ENCODE measurements around the gene TSNAX.

Gene TSNAX

DNA sequence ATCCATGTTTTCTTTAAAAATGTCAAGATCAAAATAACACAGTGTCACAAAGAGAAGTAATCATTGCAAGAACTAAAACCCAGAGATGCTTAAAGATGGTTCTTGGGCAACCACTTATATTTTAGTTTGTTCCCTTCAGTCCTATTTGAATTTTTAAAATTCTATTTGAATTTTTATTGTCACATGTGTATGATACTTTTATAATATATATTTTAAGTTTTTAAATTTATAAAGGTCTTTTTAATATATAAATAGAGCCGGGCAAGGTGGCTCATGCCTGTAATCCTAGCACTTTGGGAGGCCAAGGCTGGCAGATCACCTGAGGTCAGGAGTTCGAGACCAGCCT, 75.8 kb downstream of the TSNAX start:
- no peak for DNase-seq

GRCh38 chr1:231605149-231606100, 77.0 kb downstream of the TSNAX start:
- no peak for DNase-seq

GRCh38 chr1:231606712-231607111, 78.2 kb downstream of the TSNAX start:
- no peak for DNase-seq

GRCh38 chr1:231610388-231610787, 81.9 kb downstream of the TSNAX start:
- DNase-seq = no peak

DNA sequence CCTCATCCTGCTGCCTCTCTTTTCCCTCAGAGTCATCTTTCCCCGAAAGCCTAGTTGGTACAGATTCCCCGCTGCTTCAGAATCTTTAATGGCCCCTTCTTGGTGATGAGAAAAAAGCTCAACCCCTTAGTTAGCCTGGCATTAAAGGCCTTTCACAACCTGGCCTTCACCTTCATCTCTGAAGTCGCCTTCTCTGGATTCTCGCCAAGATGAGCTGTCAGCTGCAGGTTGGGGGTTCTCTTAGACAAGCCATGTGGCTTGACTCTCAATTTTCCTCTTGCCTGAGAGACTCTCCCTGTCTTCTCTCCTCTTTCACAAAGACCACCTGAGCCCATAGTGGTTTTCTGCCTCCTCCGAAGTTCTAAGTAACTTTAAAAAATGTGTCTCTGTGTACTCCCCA, 82.6 kb downstream of the TSNAX start:
- DNase-seq = no peak

DNA sequence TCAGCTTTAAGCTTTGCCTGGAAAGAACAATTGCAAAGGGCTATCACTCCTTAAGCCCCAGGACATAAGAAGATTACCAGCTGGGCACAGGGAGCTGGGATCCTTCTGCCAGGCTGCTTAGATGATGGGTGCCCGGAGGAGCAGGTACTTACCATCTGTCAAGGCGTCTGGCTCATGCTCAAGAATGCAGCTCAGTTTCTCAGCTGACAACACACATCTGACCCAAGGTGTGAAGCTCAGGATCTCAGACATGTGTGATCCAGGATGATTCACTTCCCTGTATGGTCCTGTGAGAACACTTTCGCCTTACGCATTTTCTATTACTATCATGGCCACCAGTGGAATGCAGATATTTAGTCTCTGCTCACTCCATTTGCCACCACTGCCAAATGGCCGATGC, 83.4 kb downstream of the TSNAX start:
- DNase-seq = no peak

GRCh38 chr1:231612393-231613089, 84.1 kb downstream of the TSNAX start:
- no peak for DNase-seq

GRCh38 chr1:231613419-231614349, 85.2 kb downstream of the TSNAX start:
- no peak for DNase-seq

All from right hindlimb (tissue), 1 donor.